ENCODE measurements around the gene OCIAD1. TPM values are rescaled to one million over a fixed set of nuclear protein-coding genes. Genes with fewer than 3 reads are reported as not detected.
"Not testable (repeated sequence)": the region's sequence is repeated elsewhere in the genome, so short reads cannot be mapped to it uniquely, and the experiment has no call there.

The OCIAD1 gene
- total RNA-seq, 1 experiment from 2014 or later, result 103 TPM

DNA sequence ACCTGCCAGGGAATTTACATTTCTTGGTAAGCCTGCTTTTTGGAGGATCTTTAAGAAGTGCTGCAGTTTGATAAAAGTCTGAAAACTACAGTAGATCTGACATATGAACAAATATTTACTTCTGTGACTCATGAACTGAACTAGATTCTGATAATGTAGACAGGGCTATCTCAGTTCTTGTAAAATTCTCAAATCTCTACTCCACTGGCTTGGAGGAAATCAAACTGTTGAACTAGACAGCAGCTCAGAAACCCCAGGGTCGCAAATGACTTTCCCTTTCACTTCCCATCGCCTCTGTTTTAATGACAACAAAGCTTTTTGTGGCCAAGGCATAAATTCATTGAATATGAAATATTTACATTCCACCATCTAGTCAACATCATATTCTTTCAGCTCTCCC lies 15.4 kb upstream of the OCIAD1 start:
- TF ChIP-seq TCF7L2 (IDR thresholded peaks at IDR 0.05; ENCODE audit: low read depth, low read length), result no peak
- TF ChIP-seq, protein P1, sequence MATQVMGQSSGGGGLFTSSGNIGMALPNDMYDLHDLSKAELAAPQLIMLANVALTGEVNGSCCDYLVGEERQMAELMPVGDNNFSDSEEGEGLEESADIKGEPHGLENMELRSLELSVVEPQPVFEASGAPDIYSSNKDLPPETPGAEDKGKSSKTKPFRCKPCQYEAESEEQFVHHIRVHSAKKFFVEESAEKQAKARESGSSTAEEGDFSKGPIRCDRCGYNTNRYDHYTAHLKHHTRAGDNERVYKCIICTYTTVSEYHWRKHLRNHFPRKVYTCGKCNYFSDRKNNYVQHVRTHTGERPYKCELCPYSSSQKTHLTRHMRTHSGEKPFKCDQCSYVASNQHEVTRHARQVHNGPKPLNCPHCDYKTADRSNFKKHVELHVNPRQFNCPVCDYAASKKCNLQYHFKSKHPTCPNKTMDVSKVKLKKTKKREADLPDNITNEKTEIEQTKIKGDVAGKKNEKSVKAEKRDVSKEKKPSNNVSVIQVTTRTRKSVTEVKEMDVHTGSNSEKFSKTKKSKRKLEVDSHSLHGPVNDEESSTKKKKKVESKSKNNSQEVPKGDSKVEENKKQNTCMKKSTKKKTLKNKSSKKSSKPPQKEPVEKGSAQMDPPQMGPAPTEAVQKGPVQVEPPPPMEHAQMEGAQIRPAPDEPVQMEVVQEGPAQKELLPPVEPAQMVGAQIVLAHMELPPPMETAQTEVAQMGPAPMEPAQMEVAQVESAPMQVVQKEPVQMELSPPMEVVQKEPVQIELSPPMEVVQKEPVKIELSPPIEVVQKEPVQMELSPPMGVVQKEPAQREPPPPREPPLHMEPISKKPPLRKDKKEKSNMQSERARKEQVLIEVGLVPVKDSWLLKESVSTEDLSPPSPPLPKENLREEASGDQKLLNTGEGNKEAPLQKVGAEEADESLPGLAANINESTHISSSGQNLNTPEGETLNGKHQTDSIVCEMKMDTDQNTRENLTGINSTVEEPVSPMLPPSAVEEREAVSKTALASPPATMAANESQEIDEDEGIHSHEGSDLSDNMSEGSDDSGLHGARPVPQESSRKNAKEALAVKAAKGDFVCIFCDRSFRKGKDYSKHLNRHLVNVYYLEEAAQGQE (IDR thresholded peaks at IDR 0.05; ENCODE audit: insufficient read depth in 1 of 2, low read depth in 2 of 2, low read length in 1 of 2), result no peak
- no peak for TF ChIP-seq SIN3A (IDR thresholded peaks at IDR 0.05; ENCODE audit: borderline replicate concordance, insufficient read depth, low read depth, low read length)
- no peak for TF ChIP-seq POLR2AphosphoS5 (IDR thresholded peaks at IDR 0.05; ENCODE audit: low read depth, low read length)
- TF ChIP-seq, protein P2, sequence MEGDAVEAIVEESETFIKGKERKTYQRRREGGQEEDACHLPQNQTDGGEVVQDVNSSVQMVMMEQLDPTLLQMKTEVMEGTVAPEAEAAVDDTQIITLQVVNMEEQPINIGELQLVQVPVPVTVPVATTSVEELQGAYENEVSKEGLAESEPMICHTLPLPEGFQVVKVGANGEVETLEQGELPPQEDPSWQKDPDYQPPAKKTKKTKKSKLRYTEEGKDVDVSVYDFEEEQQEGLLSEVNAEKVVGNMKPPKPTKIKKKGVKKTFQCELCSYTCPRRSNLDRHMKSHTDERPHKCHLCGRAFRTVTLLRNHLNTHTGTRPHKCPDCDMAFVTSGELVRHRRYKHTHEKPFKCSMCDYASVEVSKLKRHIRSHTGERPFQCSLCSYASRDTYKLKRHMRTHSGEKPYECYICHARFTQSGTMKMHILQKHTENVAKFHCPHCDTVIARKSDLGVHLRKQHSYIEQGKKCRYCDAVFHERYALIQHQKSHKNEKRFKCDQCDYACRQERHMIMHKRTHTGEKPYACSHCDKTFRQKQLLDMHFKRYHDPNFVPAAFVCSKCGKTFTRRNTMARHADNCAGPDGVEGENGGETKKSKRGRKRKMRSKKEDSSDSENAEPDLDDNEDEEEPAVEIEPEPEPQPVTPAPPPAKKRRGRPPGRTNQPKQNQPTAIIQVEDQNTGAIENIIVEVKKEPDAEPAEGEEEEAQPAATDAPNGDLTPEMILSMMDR (IDR thresholded peaks at IDR 0.05), result no peak
- Histone ChIP-seq H3K4me1 (ENCODE audit: control insufficient read depth, insufficient read depth, low read length) (no peaks in the 10 kb centered on the region), H3K27ac (ENCODE audit: low read length) (no peak overlapping the region), H3K36me3 (ENCODE audit: control insufficient read depth, insufficient read depth, low read length) (no peaks in the 10 kb centered on the region), H3K4me3 (ENCODE audit: low read depth in 2 of 2, low read length in 2 of 2) (no peak overlapping the region), H3K27me3 (ENCODE audit: control insufficient read depth, insufficient read depth, low read length) (no peaks in the 10 kb centered on the region), H3K9me3 (ENCODE audit: control insufficient read depth, insufficient read depth, low read depth, low read length) (no peaks in the 10 kb centered on the region)
- intact Hi-C loops (cut with micrococcal nuclease; ENCODE audit: unreplicated experiment) (no loop called here), in situ Hi-C loops (cut with HindIII; ENCODE audit: low pct_unique_long_range_greater_than_20kb, low sequenced_read_pairs) (no loop called here)
- DNase-seq (ENCODE audit: low read depth, low spot score) (no peak), ATAC-seq (no peak)
- POLR2A ChIA-PET, result no interaction called here
- BruUV-seq (replicated peaks), result no TSS peak
- CTCF ChIA-PET, result no interaction called here

DNA sequence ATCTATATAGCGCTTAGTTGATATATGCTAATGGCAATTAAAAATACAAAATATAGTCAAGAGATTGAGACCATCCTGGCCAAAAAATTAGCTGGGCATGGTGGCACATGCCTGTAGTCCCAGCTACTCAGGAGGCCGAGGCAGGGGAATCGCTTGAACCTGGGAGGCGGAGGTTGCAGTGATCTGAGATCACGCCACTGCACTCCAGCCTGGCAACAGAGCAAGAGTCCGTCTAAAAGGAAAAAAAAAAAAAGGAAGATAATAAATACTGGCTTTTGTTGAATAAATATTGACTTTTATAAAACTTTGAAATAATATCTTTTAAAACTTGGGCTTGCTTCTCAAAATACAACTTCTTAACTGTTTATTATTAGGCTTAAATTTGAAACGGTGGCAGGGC lies 14.6 kb upstream of the OCIAD1 start:
- in situ Hi-C loops (cut with HindIII; ENCODE audit: low pct_unique_long_range_greater_than_20kb, low sequenced_read_pairs); POLR2A ChIA-PET; H3K4me3 ChIP-seq (ENCODE audit: low read depth in 2 of 2, low read length in 2 of 2); H3K36me3 ChIP-seq (ENCODE audit: control insufficient read depth, insufficient read depth, low read length); H3K27ac ChIP-seq (ENCODE audit: low read length); DNase-seq (ENCODE audit: low read depth, low spot score); H3K27me3 ChIP-seq (ENCODE audit: control insufficient read depth, insufficient read depth, low read length); BruUV-seq (replicated peaks); H3K9me3 ChIP-seq (ENCODE audit: control insufficient read depth, insufficient read depth, low read depth, low read length); ATAC-seq; CTCF ChIA-PET; H3K4me1 ChIP-seq (ENCODE audit: control insufficient read depth, insufficient read depth, low read length); intact Hi-C loops (cut with micrococcal nuclease; ENCODE audit: unreplicated experiment): not testable (repeated sequence)

DNA sequence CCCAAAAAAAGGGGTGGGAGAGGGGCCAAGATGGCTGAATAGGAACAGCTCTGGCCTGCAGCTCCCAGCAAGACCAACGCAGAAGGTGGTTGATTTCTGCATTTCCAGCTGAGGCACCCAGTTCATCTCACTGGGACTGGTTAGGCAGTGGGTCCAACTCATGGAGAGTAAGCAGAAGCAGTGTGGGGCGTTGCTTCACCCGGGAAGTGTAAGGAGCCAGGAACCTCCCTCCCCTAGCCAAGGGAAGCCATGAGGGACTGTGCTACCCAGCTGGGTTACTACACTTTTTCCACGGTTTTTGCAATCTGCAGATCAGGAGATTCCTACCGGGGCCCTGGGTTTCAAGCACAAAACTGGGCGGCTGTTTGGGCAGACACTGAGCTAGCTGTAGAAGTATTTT lies 13.9 kb upstream of the OCIAD1 start:
- no peak for ATAC-seq

More for the DNA sequence above, 13.9 kb upstream of the OCIAD1 start:
- Histone ChIP-seq H3K36me3 (ENCODE audit: control insufficient read depth, insufficient read depth, low read length) (no peaks in the 10 kb centered on the region), H3K4me3 (ENCODE audit: low read depth in 2 of 2, low read length in 2 of 2) (no peak overlapping the region), H3K4me1 (ENCODE audit: control insufficient read depth, insufficient read depth, low read length) (no peaks in the 10 kb centered on the region), H3K27ac (ENCODE audit: low read length) (no peak overlapping the region), H3K9me3 (ENCODE audit: control insufficient read depth, insufficient read depth, low read depth, low read length) (no peaks in the 10 kb centered on the region), H3K27me3 (ENCODE audit: control insufficient read depth, insufficient read depth, low read length) (no peaks in the 10 kb centered on the region)
- TF ChIP-seq, protein P1 (IDR thresholded peaks at IDR 0.05; ENCODE audit: insufficient read depth in 1 of 2, low read depth in 2 of 2, low read length in 1 of 2), result no peak
- TF ChIP-seq, protein P2 (IDR thresholded peaks at IDR 0.05), result no peak
- TF ChIP-seq SIN3A (IDR thresholded peaks at IDR 0.05; ENCODE audit: borderline replicate concordance, insufficient read depth, low read depth, low read length), result no peak
- no peak for TF ChIP-seq TCF7L2 (IDR thresholded peaks at IDR 0.05; ENCODE audit: low read depth, low read length)
- no peak for TF ChIP-seq POLR2AphosphoS5 (IDR thresholded peaks at IDR 0.05; ENCODE audit: low read depth, low read length)
- DNase-seq (ENCODE audit: low read depth, low spot score), result no peak
- ChIA-PET CTCF (no interaction called here), POLR2A (no interaction called here)
- intact Hi-C loops (cut with micrococcal nuclease; ENCODE audit: unreplicated experiment) (no loop called here), in situ Hi-C loops (cut with HindIII; ENCODE audit: low pct_unique_long_range_greater_than_20kb, low sequenced_read_pairs) (no loop called here)
- no TSS peak for BruUV-seq (replicated peaks)
